Smooth muscle cell (in vitro differentiated cells): ENCODE results near the gene CNTN4. TPM values are rescaled to one million over a fixed set of nuclear protein-coding genes. Genes with fewer than 3 reads are reported as not detected.

Experiments
- DNase-seq: peaks from one replicate; lab custom pipeline; 2025; ENCODE audit not compliant: unreplicated experiment; lab: John Stamatoyannopoulos, UW
- H2AFZ ChIP-seq: fragments of 200-600 bp; sonication (generic); 2 replicates; pipeline ENCODE4 v1.6.0; 2016; ENCODE audit warnings: antibody characterized with exemption, low read depth, mild to moderate bottlenecking
- H3F3A ChIP-seq: fragments of 200-600 bp; sonication (generic); 2 replicates; pipeline ENCODE4 v1.6.0; 2017; ENCODE audit warnings: antibody characterized with exemption, low read depth
- H3K27ac ChIP-seq: fragments of 200-600 bp; sonication (generic); 2 replicates; pipeline ENCODE4 v1.5.1; 2016; ENCODE audit warnings: low read depth, mild to moderate bottlenecking
- H3K27me3 ChIP-seq: fragments of 200-600 bp; sonication (generic); 2 replicates; pipeline ENCODE4 v1.6.1; 2016; ENCODE audit warnings: low read depth, mild to moderate bottlenecking
- H3K36me3 ChIP-seq: fragments of 200-600 bp; sonication (generic); 2 replicates; pipeline ENCODE4 v1.5.1; 2016; ENCODE audit warnings: low read depth
- H3K4me1 ChIP-seq: fragments of 200-600 bp; sonication (generic); 2 replicates; pipeline ENCODE4 v1.5.1; 2016; ENCODE audit warnings: low read depth
- H3K4me2 ChIP-seq: fragments of 200-600 bp; sonication (generic); 2 replicates; pipeline ENCODE4 v1.6.0; 2016; ENCODE audit warnings: mild to moderate bottlenecking
- H3K4me3 ChIP-seq: fragments of 200-600 bp; sonication (generic); 2 replicates; pipeline ENCODE4 v1.5.1; 2016; ENCODE audit warnings: mild to moderate bottlenecking
- H3K79me2 ChIP-seq: fragments of 200-600 bp; sonication (generic); 2 replicates; pipeline ENCODE4 v1.6.0; 2016; ENCODE audit warnings: low read depth, mild to moderate bottlenecking
- H3K9ac ChIP-seq: fragments of 200-600 bp; sonication (generic); 2 replicates; pipeline ENCODE4 v1.6.0; 2016; ENCODE audit warnings: low read depth
- H3K9me3 ChIP-seq: fragments of 200-600 bp; sonication (generic); replicated peaks from 2 replicates; pipeline ENCODE4 v1.5.1; 2016; ENCODE audit warnings: low read depth
- H4K20me1 ChIP-seq: fragments of 200-600 bp; sonication (generic); 2 replicates; pipeline ENCODE4 v1.6.0; 2016; ENCODE audit warnings: low read depth
- CTCF ChIP-seq: fragments of 200-600 bp; sonication (generic); IDR thresholded peaks from 2 replicates; pipeline ENCODE4 v1.5.1; 2017; ENCODE audit warnings: borderline replicate concordance, mild to moderate bottlenecking, antibody characterized with exemption; ENCODE audit not compliant: insufficient read depth, poor library complexity, severe bottlenecking
- WGBS: methylation state at CpG from one replicate; pipeline ENCODE4 v1.1.7; 2016; ENCODE audit warnings: low lambda C conversion rate; 5-methylcytosine and 5-hydroxymethylcytosine counted together
- polyA plus RNA-seq: library from polyadenylated mRNA; unstranded; fragments of >200 nt; fragmentation: Nextera tagmentation; extraction: Ambion mirVana; gene quantifications from 2 replicates; pipeline ENCODE4 v1.2.1, GENCODE V29; 2016
- total RNA-seq: library from RNA; depleted of rRNA; stranded (reverse); fragments of >200 nt; gene quantifications from 2 replicates; pipeline ENCODE4 v1.2.3, GENCODE V29; 2014

CNTN4 gene
- total and polyA plus RNA-seq, 2 experiments from 2014 or later: 12.1 to 15.8 TPM

GRCh38 chr3:2094941-2095340 lies 3.7 kb upstream of the CNTN4 start:
- no peaks in the 10 kb centered on the region for H3K36me3 ChIP-seq
- no peaks in the 10 kb centered on the region for H3K79me2 ChIP-seq
- no peak for TF ChIP-seq CTCF
- H3K27me3 ChIP-seq: peaks cover 27% of the 10 kb centered on the region
- H3K27ac ChIP-seq: no peak overlapping the region
- H3F3A ChIP-seq: no peaks in the 10 kb centered on the region
- no peaks in the 10 kb centered on the region for H3K9me3 ChIP-seq
- H4K20me1 ChIP-seq: no peaks in the 10 kb centered on the region
- H2AFZ ChIP-seq: no peak overlapping the region
- no peak overlapping the region for H3K4me2 ChIP-seq
- peaks cover 17% of the 10 kb centered on the region for H3K4me1 ChIP-seq
- no peak for DNase-seq
- no peak overlapping the region for H3K9ac ChIP-seq
- no peak overlapping the region for H3K4me3 ChIP-seq
- 51% methylated on average over 3 of the region's 3 CpGs for WGBS

- H4K20me1 ChIP-seq: no peaks in the 10 kb centered on the region
- no peak for DNase-seq
- no peak overlapping the region for H3K9ac ChIP-seq
- no peaks in the 10 kb centered on the region for H3K36me3 ChIP-seq
- no peak for TF ChIP-seq CTCF
- H3K4me1 ChIP-seq: peaks cover 19% of the 10 kb centered on the region
- no peak overlapping the region for H3K4me2 ChIP-seq
- peaks cover 39% of the 10 kb centered on the region for H3K27me3 ChIP-seq
- H3K27ac ChIP-seq: no peak overlapping the region
- H3F3A ChIP-seq: no peaks in the 10 kb centered on the region
- H3K79me2 ChIP-seq: peaks cover 4% of the 10 kb centered on the region
- no peaks in the 10 kb centered on the region for H3K9me3 ChIP-seq
- H2AFZ ChIP-seq: no peak overlapping the region
- WGBS: 22% methylated on average over 7 of the region's 7 CpGs
- H3K4me3 ChIP-seq: no peak overlapping the region
Measured at GRCh38 chr3:2096216-2096615, 2.5 kb upstream of the CNTN4 start.

GRCh38 chr3:2097641-2098191 lies 950 bp upstream of the CNTN4 start:
- Histone ChIP-seq H2AFZ (peak overlapping the region; percentile 88), H4K20me1 (no peaks in the 10 kb centered on the region), H3K79me2 (peaks cover 5% of the 10 kb centered on the region), H3K27me3 (peaks cover 51% of the 10 kb centered on the region), H3K9ac (no peak overlapping the region), H3K4me3 (peak overlapping the region; percentile 71), H3F3A (no peaks in the 10 kb centered on the region), H3K36me3 (no peaks in the 10 kb centered on the region), H3K27ac (no peak overlapping the region), H3K9me3 (no peaks in the 10 kb centered on the region), H3K4me1 (peaks cover 19% of the 10 kb centered on the region), H3K4me2 (peak overlapping the region; percentile 91)
- no peak for TF ChIP-seq CTCF
- DNase-seq: peak; percentile 17
- 9% methylated on average over 17 of the region's 18 CpGs for WGBS

- peak overlapping the region; percentile 49 for H3K9ac ChIP-seq
Measured at GRCh38 chr3:2099028-2099671, 484 bp downstream of the CNTN4 start.

More at GRCh38 chr3:2099028-2099671, 484 bp downstream of the CNTN4 start:
- Histone ChIP-seq H3K79me2 (peaks cover 5% of the 10 kb centered on the region), H3K27me3 (peaks cover 53% of the 10 kb centered on the region), H3K4me3 (peak overlapping the region; percentile 71), H3F3A (no peaks in the 10 kb centered on the region), H4K20me1 (no peaks in the 10 kb centered on the region), H3K27ac (no peak overlapping the region), H2AFZ (peak overlapping the region; percentile 88), H3K36me3 (no peaks in the 10 kb centered on the region), H3K4me1 (peaks cover 19% of the 10 kb centered on the region), H3K9me3 (no peaks in the 10 kb centered on the region), H3K4me2 (peak overlapping the region; percentile 91)
- WGBS: 2% methylated on average over 43 of the region's 58 CpGs
- no peak for TF ChIP-seq CTCF
- peak; percentile 42 for DNase-seq
